Panc1 (cell line): ENCODE results near the gene STEAP1B.

Experiments used
- CTCF ChIP-seq: fragments of 450-650 bp; IDR thresholded peaks from 2 replicates; pipeline ENCODE4 v1.5.1; 2017; ENCODE audit warnings: mild to moderate bottlenecking
- POLR2AphosphoS5 ChIP-seq: IDR thresholded peaks from 2 replicates; pipeline ENCODE4 v1.6.1; 2012; ENCODE audit warnings: mild to moderate bottlenecking, low read depth, low read length, moderate library complexity
- REST ChIP-seq, 2 experiments: IDR thresholded peaks; 2 replicates each; pipeline ENCODE4 v1.6.1; 2011 to 2012; ENCODE audit warnings: low read depth in 2 of 2, control low read depth in 1 of 2, low read length in 1 of 2, mild to moderate bottlenecking in 1 of 2, moderate library complexity in 1 of 2; ENCODE audit not compliant: insufficient read depth in 1 of 2
- SIN3A ChIP-seq: IDR thresholded peaks from 2 replicates; pipeline ENCODE4 v1.6.1; 2012; ENCODE audit warnings: low read depth, mild to moderate bottlenecking, low read length, moderate library complexity, borderline replicate concordance; ENCODE audit not compliant: insufficient read depth
- TCF7L2 ChIP-seq: IDR thresholded peaks from 2 replicates; pipeline ENCODE4 v1.6.1; 2011; ENCODE audit warnings: mild to moderate bottlenecking, low read depth, low read length, inconsistent platforms

- no peak for TF ChIP-seq CTCF
- no peak for TF ChIP-seq TCF7L2
- no peak for TF ChIP-seq POLR2AphosphoS5
- TF ChIP-seq REST (IDR thresholded peaks at IDR 0.05; ENCODE audit: insufficient read depth in 1 of 2, low read depth in 2 of 2, low read length in 1 of 2) = no peak
- no peak for TF ChIP-seq SIN3A
Measured at GRCh38 chr7:22402250-22402649, 97.7 kb downstream of the STEAP1B start.
